Occipital lobe (tissue), 2 donors: ENCODE results near the gene NF1. TPM values are rescaled to one million over a fixed set of nuclear protein-coding genes. Genes with fewer than 3 reads are reported as not detected.
"Not testable (repeated sequence)": the region's sequence is repeated elsewhere in the genome, so short reads cannot be mapped to it uniquely, and the experiment has no call there.

Source experiments
- DNase-seq: peaks from one replicate; lab custom pipeline; 2025; lab: John Stamatoyannopoulos, UW
- total RNA-seq: library from RNA; depleted of rRNA; stranded (reverse); fragments of >200 nt; gene quantifications from one replicate; pipeline ENCODE4 v1.2.3, GENCODE V29; 2014

Gene NF1
- total RNA-seq, 1 donor from 2014 or later: 107 TPM

GRCh38 chr17:31327534-31328159 is 232.9 kb downstream of the NF1 start:
- no peak for DNase-seq

- no peak for DNase-seq
These were observed 233.4 kb downstream of the NF1 start for GRCh38 chr17:31328160-31328535.

DNA sequence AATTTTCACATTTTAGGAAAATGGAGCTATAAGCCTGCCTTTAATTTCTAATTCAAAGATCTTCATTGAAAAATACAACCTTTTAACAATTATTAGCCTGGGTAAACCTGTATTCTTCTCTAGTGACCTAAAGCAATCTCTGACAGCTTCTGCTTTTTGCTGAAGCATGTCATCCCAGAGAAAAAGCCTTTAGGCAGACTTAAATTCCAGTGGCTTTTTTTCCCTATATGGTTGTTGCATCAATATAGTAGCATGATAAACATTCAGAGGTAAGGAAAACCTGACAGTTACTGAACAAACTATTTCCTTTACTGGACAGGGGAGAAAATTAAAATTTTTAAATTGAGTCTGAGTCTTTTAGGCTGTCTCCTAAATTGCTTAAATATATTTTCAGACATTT is 234.4 kb downstream of the NF1 start:
- DNase-seq: no peak

GRCh38 chr17:31339906-31340661 is 245.3 kb downstream of the NF1 start:
- DNase-seq: peak; percentile 12

DNA sequence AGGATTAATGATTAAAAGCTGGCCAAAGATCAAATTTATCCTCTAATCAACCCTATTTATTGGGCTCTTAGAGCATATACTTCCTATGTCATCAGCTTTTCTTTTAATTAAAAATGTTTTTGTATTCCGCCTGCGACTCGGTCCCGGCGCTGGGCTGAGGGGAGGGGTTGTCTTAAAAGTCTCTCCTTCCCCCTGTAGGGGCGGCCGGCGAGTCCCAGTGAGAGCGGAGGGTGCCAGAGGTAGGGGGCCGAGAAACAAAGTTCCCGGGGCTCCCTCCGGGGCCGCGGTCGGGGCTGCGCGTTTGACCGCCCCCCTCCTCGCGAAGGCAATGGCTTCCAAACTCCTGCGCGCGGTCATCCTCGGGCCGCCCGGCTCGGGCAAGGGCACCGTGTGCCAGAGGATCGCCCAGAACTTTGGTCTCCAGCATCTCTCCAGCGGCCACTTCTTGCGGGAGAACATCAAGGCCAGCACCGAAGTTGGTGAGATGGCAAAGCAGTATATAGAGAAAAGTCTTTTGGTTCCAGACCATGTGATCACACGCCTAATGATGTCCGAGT is 250.5 kb downstream of the NF1 start:
- DNase-seq: not testable (repeated sequence)

DNA sequence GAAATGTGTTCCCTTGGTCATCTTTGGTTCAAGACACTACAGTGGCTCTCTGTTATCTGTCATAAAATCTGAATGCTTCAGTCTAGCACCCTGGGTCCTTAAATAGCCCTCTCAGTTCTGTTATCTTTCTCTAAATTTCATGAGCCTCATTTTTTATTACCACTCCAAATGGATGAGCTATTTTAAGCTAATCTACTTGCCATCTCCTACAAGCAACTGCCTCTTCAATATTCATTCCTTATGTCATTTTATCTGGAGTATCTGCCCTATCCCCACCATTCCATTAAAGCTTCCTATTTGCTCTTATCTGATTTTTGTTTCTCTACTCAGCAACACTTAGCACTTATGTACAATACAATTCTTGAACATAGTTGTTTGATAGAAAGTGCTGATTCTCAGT is 254.7 kb downstream of the NF1 start:
- DNase-seq: no peak

DNA sequence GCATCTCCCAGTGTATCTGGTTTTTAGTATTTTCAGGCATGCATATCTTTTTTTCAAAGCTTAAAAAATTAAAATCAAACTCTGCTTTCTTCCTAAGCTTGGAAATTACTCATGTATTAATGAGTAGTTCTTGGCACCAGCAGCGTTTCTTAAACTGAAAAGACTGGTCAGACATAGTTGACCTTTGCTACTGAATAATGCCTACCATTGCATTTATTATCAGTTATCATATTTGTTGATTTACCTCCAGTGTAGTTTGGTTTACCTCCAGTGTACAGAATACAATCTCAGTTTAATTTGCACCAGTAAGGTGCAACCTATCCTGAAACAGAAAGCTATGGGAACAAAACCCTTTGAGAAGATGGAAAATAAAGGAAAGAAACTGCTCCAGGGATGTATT is 261.2 kb downstream of the NF1 start:
- no peak for DNase-seq

GRCh38 chr17:31357091-31357490 is 262.3 kb downstream of the NF1 start:
- no peak for DNase-seq

- DNase-seq: no peak
These were observed 263.1 kb downstream of the NF1 start for GRCh38 chr17:31357839-31358394.

GRCh38 chr17:31364012-31364411 is 269.2 kb downstream of the NF1 start:
- DNase-seq: no peak

DNA sequence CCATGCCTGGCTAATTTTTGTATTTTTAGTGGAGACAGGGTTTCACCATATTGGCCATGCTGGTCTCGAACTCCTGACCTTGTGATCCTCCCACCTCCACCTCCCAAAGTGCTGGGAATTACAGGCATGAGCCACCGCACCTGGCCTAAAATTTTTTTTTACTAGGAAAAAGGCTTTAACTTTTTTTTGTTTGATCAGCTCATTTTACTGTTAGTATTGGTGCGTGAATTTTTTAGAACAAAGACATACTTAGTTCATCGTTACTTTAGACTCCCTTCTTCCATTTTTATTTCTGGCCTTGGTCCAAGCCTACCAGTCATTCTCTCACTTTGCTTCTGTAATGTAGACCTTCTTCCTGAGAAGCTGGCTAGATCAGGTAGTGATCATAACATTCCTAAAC is 271.3 kb downstream of the NF1 start:
- no peak for DNase-seq

DNA sequence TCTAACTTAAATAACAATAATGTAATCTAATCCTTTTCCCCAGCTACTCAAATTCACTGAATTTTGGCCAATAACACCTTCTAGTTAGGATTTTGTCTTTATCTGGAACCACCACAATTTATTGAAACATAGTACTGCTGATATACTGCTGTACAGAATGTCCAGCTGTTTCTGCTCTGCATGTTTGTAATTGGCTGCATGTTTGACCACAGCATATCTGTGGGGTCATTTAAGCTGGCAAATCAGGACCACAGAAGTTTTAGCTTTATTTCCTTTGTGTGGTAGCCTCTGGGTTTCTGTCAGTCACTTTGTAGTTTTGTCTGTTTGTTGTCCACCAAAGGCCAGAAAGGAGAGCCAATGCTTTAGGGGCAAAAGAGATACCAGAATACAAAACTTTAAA is 274.5 kb downstream of the NF1 start:
- DNase-seq: no peak

- DNase-seq: no peak
These were observed 276.8 kb downstream of the NF1 start for GRCh38 chr17:31371511-31372097.

DNA sequence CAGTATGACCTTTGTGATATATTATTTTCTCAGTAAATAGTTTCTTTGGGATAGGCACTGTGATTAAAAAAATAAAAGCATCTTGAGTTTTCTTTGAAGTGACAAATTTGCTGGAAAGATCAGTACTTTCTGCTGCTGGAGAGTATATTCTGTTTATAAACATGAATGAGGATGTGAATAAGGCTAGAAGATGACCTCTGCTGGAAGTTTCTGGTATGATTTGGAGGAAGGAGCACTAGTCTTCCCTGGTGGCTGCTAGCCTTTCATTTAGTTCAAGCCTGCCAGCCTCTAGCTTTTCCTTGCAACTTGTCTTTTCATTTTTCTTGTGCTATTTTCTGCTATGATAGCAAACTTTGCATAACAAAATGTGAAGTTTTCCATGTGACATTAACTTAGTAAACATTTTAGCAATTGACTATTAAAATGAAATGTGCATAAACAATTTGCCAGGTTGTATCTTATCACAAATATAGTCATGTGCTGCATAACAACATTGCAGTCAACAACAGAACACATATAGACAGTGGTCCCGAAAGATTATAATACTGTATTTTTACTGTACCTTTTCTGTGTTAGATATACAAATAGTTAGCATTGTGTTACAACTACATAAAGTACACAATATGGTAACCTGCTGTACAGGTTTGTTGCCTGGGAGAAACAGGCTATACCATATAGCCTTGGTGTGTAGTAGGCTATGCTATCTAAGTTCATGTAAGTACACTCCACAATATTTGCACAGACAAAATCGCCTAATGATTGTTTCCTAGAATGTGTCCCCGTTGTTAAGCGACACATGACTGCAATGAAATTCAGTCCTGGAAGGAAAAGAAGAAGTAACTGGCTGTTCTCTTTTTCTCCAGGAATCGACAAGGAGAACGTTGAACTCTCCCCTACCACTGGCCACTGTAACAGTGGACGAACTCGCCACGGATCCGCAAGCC is 278.6 kb downstream of the NF1 start:
- DNase-seq: no peak

GRCh38 chr17:31374094-31374447 is 279.3 kb downstream of the NF1 start:
- DNase-seq: no peak

DNA sequence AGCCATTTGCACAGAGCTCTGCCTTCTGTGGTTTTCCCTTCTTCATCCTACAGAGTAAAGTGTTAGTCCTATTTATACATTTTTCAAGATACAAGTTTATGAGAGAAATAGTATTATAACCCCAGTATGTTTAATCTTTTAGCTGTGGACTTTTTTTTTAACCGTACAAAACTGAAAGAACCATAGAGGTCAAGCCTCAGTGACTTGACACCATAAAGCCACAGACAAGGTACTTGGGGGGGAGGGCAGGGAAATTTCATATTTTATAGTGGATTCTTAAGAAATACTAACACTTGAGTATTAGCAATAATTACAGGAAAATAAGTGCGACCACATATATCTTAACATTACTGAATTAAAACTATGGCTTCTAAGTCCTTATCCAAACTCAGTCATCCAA is 279.7 kb downstream of the NF1 start:
- DNase-seq: no peak

GRCh38 chr17:31378638-31379037 is 283.9 kb downstream of the NF1 start:
- no peak for DNase-seq

- no peak for DNase-seq
These were observed 284.9 kb downstream of the NF1 start for GRCh38 chr17:31379597-31380205.

DNA sequence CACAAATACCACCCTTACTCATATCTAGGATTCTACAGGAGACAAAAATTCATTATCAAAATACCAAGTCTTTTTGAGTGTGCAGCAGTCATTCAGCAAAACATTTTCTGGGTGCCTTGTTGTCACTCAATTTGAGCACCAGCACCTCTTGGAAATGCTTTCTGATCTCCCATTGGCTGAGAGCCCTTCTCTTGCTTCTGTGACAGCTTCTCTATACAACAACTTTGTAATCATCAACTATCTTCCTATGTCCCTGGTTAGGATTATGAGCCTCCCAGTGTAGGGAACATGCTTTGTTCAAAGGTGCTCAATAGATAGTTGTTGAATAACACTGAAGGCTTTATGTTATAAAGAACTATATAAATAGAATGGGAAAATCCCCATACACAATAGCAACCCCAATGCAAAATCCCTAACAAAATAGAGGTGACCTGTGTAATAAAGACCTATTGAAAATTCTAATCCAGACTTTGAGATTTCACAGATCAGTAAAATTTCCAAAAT is 286.4 kb downstream of the NF1 start:
- no peak for DNase-seq

DNA sequence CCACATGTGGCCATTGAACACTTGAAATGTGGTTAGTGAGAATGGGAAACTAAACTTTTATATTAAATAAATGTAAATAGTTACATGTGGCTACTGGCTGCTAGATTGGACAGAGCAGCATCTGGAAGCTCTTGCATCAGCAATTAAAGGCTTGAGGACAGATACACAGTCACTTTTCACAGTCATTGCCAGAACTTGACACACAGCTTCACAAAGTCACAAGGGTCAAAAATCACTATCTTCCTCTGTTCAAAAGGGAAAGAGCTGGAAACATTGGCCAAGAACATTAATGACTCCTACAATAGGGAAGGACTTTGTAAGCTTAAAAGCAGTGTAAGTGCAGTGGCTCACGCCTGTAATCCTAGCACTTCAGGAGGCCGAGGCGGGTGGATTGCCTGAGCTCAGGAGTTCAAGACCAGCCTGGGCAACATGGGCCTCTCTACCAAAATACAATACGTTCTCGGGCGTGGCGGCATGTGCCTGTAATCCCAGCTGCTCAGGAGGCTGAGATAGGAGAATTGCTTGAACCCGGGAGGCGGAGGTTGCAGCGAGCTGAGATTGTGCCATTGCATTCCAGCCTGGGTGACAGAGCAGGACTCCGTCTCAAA is 288.0 kb downstream of the NF1 start:
- DNase-seq: not testable (repeated sequence)
